ENCODE data around the gene ENOPH1.
"Not testable (repeated sequence)": the region's sequence is repeated elsewhere in the genome, so short reads cannot be mapped to it uniquely, and the experiment has no call there.

ENOPH1 gene

DNA sequence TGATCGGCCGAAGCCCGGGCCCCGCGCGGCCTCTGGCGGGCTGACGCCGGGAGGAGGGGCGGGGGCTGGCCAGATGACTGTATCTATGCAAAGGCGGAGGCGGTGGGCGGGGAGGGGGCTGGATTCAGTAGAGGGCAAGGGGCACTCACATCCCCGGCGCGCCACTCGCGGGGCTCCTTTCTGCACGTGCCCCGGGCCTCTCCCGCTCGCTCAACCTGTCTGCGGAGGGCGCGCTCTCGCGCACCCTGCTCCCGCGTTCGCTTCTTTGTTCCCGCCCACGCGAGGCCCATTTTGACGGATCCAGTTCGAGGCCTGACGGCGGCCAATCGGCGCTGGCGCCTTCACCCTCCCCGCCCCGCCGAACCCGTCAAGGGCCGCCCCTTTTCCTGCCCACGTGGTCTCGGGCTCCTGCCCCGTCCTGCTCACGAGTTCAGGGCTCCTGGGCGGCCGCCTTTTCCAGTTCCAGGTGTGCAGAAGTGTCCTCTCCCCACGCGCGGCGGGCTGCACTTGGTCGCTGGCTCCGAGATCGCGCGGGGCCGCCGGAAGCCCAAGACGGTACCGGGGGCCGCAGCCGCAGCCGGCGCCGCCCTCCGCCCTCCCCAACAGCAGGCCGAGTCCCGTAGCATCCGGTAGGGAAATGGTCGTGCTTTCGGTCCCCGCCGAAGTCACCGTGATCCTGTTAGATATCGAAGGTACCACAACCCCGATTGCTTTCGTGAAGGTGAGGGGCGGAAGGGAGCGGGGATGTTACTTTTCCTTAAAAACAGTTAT lies at the start of gene ENOPH1, which contains the start of gene HNRNPDL:
ENOPH1 (plus strand) TSS at position 398 of the 771 bp plus-strand sequence; CDS start at position 638, 240 bp downstream.
HNRNPDL (minus strand) TSS at position 270 of the 771 bp plus-strand sequence. CDS start 772 bp downstream, outside the sequence.
- DNase-seq = peak; percentile 70

DNA sequence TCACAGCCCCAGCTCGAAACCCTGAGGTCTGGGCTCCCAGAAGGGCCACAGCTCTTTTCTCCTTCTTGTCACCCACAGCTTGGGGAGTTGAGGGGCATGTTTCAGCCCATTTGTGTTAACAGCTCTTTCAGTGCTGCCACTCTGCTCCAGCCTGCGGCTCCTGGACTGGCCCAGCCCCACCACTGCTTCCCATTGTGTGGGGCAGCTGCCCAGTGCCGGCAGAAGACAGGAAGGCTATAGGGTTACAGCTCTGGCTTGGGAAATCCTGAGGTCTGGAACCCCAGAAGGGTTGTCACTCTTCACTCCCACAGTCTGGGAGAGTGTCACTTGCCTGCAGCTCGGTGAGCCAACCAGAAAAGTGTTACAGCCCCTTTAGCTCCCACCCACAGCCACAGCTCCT lies 49.6 kb upstream of the ENOPH1 start:
- DNase-seq = no peak

- no peak for DNase-seq
Observed at GRCh38 chr4:82381235-82381634, 49.2 kb upstream of the ENOPH1 start.

GRCh38 chr4:82381661-82382296 lies 48.6 kb upstream of the ENOPH1 start:
- no peak for DNase-seq

DNA sequence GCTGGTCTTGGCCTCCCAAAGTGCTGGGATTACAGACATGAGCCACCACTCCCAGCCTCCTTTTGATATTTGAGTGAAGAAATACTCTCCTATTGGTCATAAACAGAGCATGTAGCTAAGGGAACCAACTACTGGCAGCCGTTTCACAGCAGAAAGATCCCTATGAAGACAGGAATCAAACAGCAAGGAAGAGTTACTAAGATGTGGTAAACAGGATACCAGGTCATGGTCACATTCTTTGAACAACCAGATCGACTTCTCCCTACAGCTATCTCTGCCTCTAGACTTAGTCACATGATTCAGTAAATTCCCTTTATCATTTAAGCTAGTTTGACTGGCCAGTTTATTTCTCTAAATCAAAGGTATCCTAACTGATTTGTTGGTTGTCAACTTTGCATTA lies 47.6 kb upstream of the ENOPH1 start:
- DNase-seq = no peak

- DNase-seq = not testable (repeated sequence)
Observed at GRCh38 chr4:82386312-82386711, 44.1 kb upstream of the ENOPH1 start.

DNA sequence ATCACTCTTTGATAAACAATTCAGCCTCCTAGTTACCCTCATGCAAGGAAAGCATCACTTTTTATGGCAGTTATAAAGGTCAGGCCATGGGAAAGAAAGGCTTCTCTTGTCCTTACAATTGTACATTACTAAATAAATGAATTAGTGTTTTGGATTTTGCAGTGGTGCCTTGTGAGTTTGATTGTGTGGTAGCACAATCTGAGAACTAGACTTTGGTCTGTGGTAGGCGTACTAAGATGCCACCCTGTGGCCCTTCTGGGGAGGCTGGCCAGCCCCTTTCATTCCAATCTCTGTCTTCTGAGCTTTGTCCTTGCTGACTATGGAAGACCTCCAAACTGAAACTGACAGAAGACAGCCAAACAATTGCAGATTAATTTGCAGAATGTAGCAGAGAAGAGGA lies 42.0 kb upstream of the ENOPH1 start:
- no peak for DNase-seq

DNA sequence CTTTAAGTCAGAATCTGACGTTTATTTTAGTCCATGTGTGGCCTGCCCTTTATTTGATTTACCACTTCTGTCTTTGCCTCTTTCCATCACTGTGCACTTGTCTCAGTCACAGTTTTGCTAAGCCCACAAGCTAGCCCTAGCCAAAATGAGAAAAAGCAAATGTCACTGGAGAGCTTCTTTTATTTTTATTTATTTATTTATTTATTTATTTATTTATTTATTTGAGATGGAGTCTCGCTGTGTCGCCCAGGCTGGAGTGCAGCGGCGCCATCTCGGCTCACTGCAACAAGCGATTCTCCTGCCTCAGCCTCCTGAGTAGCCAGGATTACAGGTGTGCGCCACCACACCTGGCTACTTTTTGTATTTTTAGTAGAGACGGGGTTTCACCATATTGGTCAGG lies 40.3 kb upstream of the ENOPH1 start:
- DNase-seq = not testable (repeated sequence)

- no peak for DNase-seq
Observed at GRCh38 chr4:82394896-82395295, 35.5 kb upstream of the ENOPH1 start.

GRCh38 chr4:82397527-82397926 lies 32.9 kb upstream of the ENOPH1 start:
- DNase-seq = no peak

GRCh38 chr4:82398263-82398662 lies 32.1 kb upstream of the ENOPH1 start:
- DNase-seq = no peak

GRCh38 chr4:82401600-82401999 lies 28.8 kb upstream of the ENOPH1 start:
- DNase-seq = no peak

- DNase-seq = no peak
Observed at GRCh38 chr4:82402196-82402775, 28.1 kb upstream of the ENOPH1 start.

DNA sequence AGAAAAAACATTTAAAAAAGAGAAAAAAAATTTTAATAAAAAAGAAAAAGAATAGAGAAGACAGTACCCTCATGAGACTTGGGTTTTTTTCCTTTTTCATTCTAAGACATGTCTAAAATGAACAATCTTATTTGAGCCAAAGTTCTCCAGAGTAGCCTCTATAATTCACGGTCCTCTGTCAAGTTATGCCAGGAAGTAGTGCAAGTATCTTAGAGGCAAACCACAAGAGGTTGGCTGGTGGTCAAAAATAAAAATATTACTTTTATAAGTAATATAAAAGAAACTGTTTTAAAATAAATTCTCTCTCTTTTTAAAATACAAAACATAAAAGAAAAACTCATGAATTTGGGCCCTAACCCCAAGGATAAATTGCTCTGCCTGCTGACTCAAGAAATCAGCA lies 26.7 kb upstream of the ENOPH1 start:
- no peak for DNase-seq

GRCh38 chr4:82415061-82415460 lies 15.3 kb upstream of the ENOPH1 start:
- not testable (repeated sequence) for DNase-seq

- DNase-seq = no peak
Observed at GRCh38 chr4:82415922-82416365, 14.4 kb upstream of the ENOPH1 start.

DNA sequence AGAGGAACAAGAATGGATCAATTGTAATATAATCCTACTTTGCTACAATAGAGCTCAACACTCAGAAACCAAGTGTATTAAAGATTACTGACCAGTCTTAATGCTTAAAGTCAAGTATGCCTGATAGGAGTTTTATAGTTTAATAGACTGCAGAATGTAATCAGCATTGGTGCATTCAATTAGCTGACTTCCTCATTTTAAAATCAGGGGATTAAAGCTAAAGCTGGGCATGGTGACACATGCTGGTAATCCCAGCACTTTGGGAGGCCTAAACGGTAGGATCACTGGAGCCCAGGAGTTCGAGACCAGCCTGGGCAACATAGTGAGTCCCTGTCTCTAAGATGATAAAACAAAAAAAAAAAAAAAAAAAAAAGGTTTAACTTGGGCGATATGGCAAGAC lies 10.9 kb upstream of the ENOPH1 start:
- no peak for DNase-seq

DNA sequence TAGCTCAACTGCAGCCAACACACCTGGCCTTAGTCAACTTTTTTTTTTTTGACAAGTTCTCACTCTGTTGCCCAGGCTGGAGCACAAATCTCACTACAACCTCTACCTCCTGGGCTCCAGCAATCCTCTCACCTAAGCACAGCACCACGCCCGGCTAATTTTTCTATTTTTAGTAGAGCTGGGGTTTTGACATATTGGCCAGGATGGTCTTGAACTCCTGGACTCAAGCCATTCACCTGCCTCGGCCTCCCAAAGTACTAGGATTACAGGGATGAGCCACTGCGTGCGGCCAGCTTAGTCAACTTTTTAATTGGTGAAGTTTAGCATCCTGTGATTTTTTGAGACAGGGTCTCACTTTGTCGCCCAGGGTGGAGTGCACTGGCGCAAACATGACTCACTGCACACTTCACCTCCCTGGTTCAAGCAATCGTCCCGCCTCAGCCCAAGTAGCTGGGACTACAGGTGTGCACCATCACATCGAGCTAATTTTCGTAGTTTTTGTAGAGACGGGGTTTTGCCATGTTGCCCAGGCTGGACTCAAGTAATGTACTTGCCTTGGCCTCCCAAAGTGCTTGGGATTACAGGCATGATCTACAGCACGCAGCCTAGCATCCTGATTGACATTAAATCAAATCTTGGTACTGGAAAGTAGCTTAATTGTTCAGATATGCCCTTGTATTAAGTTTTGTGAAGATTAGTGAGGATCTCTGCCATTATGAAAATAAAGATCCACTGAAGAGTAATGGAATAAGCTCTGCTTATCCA lies 8.4 kb upstream of the ENOPH1 start:
- DNase-seq = no peak

- no peak for DNase-seq
Observed at GRCh38 chr4:82422616-82423015, 7.8 kb upstream of the ENOPH1 start.

DNA sequence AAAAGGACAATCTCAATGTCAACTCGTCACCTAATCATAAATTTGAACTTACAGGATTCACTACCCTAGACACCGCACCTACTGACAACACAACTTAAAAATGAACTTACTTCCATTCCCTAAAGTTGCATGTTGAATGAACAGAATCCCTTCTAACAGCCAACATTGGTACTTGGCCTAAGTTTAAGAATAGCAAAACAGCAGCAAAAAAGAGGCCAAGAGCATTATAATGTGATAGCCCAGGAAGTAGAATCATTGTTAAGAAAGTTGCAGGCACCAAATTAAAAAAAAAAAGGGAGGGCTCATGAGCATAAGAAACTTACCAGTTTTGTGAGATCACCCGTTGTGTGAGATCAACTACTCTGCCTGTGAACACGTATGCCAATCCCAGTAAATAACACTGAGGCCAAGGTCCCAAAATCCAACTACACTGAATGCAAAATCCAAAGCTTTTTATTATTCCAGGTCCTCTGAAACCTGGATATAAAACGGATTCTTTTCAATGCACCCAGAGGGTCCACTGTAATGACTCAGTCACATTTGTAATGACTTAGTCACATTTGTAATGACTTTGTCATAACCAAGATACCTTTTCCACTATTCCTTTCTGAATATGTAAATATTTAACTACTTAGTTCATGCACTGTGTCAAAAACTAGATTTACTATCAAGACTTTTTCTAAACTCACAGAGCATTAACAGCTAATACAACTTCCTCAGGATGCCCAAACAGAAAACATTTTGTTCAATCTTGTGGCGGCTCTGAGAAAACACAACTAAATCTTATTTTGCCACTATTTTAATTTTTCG lies 6.9 kb upstream of the ENOPH1 start:
- no peak for DNase-seq

- DNase-seq = no peak
Observed at GRCh38 chr4:82425478-82425877, 4.9 kb upstream of the ENOPH1 start.

DNA sequence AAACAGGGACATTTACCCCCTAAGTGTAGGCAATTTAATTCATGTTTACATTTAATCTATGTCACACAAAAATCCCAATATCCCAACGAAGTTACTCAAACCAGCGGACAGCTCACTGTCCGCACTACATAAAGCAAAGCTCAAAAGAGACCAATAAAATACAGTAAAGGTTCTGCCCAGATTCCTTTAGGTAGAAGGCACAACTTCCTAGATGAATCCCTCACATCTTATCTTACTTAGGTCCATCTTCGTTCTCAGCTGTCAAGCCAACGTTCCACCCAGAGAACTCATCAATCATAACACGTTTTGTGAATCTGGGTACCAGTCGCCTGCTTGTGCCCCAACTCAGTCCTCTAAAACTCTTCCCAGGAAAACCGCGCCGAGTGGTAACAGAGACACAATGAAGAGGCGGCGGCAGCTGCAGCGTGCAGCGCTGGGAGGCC lies 1.8 kb upstream of the ENOPH1 start:
- DNase-seq = no peak

All from 8988T (cell line).